Activated CD8-positive, alpha-beta memory T cell treated with anti-CD3 and anti-CD28 coated beads, Interleukin-2, amount 50 U/mL, for 4 hours (primary cell): ENCODE data around the gene CCDC85C.

Experiments
- DNase-seq: peaks from one replicate; pipeline ENCODE4 v3.0.0-alpha.2; 2020

CCDC85C gene

DNA sequence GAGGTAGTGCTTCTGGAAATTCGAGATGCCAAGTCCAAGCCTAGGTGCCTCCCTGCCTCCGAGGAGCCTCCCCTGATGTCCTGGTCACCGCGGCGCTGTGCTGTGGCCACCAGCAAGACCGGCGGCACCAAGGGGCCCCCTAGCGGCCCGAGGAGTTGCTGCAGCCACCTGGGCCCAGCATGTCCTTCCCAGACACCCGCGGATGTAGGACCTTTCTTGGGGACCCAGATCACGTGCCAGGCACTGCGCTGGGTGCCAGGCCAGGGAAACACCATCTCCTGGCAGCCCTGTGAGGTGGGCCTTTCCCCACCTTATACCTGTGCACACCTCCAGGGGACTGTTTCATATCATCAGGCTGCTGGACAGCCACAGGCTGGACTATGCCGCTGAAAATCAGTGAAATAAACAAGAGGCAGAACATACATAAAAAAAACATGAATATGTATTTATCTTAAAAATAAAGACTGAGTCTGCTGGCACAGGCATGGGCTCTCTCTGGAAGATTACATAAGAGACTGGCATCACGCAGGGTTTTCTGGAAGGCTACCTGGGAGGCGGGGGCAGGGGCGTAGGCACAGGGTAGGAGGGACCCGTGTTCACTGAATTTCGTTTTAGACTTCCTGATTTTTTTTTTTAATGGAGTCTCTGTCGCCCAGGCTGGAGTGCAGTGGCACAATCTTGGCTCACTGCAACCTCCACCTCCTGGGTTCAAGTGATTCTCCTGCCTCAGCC lies 25.0 kb upstream of the CCDC85C start:
- peak; percentile 60 for DNase-seq

DNA sequence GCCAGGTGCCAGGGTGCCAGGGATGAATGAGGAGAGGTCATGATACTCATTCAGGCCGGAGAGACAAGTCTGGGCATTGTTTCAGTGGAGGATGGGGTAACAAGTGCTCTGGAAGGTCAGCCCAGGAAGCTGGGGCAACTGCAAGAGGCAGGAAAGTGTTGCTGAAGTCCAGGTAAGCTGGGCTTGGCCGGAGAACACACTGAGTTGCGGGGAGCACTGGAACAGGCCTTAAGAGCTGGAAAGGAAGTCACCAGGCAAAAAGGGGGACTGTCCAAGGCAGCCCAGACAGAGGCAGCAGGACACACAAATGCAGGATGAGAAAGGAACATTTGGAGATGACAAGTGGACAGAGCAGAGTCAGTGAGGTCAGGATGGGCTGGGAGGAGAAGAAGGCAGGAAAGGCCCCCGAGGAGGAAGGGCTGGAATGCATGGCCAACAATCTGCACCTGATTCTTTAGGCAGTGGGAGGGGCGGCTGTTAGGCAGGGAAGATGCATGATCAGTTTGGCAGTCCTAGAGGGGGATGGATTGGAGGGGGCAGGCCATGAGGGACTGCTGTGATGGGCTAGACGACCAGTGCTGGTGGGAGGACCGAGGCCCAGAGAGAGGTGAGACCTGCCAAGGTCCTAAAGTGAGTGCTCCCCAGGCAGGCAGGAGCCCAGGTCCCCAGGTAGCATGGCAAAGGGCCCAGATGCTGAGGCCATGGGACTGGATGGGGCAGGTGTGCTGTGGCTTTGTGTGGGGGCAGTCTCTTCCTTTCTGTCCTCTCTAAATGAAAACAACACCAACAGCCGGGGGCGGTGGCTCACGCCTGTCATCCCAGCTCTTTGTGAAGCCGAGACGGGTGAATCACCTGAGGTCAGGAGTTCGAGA lies 23.7 kb upstream of the CCDC85C start:
- no peak for DNase-seq

DNA sequence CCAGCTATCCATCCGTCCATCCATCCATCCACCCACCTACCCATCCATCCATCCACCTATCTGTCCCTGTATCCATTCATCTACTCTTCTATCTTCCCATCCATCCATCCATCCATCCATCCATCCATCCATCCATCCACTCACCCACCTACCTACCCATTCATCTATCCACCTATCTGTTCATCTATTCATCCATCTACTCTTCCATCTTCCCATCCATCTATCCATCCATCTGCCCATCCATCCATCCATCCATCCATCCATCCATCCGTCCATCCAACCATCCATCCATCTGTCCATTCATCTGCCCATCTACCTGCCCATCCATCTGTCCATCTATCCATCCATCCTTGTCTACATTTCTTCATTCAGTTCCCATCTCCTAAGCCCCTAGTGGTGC lies 23.1 kb upstream of the CCDC85C start:
- DNase-seq = no peak

DNA sequence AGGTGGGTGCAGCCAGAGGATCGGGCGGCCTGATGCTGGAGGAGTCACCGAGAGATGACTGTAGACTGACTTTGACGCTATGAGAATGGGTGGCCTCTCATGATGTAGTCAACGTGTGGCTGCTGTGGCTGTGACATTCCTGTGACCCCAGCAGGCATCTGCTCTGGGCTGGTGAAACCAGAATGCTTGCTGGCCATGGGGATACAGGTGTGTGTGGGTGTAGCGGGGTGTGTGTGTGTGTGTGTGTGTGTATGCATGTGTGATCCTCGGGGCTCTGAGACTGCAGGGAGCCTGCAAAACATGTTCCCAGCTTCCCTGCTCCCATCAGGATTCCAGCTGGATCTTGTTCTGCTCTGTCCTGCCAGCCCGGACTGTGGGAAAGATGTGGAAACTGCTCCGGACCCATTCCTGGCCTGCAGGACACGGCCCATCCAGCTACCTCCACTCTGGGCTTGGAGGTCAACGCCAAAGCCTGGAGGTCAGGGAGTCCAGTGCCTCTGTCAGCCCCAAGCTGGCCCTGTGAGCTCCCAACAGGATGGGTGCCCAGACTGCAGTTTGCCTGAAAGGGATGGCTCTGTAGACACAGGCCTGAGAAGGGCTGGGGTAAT lies 22.1 kb upstream of the CCDC85C start:
- DNase-seq = no peak

DNA sequence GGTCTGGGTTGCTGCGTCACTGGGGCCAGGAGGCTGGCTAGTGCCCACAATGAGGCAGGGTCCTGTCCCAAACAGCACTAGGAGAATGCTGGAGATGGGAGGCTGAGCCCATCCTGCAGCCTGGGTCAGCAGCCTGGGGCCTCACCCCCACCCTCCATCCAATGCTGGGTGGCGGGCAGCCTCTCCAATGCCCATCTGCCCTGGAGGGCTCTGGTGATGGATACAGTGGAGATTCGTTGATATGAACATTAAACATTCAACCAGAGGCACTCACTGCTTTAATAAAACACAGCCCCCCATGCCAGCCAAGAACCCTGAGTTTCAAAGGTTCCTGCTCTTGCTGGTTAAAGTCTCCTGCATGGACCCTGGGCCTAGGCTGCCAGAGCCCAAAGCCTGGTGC lies 21.5 kb upstream of the CCDC85C start:
- no peak for DNase-seq

DNA sequence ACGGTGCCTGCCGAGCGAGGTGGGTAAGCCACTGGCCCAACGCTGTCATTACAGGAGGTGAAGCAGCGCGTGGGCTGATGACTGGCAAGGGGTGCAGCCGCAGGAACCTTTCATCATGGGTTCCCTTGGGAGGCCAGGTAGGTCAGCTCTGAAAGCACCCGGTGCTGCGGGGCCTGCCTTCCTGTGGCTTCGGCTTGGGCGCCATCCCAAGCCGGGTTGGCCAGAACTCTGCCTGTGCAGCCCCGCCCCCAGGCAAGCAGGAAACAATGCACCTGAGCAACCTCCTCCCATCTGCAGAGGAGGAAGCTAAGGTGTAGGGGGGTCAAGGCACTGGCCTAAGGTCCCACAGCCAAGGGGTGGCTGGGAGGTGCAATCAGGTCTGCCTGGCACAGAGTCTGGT lies 21.0 kb upstream of the CCDC85C start:
- DNase-seq = no peak

DNA sequence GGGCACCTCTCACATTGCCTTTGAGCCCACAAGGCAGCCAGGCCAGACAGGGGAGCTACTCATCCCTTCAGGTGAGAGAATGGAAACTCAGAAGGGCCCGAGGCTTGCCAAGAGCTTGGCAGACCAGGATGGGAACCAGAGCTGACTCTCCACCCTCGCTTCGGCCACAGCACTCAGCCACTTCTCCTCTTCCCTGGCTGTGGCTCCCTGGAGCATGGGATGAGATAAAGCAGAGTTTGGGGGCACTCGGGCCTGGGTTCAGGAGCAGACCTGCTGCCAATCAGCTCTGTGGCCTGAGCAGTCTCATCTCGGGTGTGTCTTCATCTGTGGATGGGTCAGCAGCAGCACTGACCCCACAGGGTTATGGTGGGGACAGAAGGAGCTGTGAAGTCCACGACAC lies 20.0 kb upstream of the CCDC85C start:
- no peak for DNase-seq

DNA sequence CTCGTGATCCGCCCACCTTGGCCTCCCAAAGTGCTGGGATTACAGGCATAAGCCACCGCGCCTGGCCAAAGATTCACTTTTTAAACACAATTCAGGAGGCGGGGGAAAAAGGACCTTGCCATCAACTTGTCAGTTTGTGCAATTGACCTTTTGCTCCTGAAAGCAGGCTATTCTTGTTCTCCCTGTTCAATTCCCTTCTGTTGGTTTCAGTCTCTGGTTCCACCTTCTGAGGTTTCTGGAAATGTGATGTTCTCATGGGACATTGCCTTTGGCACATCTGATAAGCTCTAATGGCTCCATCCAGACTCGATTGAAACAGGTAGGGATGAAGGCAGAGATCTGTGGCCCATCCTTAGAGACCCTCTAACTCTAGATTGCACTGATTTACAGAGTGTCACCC lies 17.9 kb upstream of the CCDC85C start:
- no peak for DNase-seq

DNA sequence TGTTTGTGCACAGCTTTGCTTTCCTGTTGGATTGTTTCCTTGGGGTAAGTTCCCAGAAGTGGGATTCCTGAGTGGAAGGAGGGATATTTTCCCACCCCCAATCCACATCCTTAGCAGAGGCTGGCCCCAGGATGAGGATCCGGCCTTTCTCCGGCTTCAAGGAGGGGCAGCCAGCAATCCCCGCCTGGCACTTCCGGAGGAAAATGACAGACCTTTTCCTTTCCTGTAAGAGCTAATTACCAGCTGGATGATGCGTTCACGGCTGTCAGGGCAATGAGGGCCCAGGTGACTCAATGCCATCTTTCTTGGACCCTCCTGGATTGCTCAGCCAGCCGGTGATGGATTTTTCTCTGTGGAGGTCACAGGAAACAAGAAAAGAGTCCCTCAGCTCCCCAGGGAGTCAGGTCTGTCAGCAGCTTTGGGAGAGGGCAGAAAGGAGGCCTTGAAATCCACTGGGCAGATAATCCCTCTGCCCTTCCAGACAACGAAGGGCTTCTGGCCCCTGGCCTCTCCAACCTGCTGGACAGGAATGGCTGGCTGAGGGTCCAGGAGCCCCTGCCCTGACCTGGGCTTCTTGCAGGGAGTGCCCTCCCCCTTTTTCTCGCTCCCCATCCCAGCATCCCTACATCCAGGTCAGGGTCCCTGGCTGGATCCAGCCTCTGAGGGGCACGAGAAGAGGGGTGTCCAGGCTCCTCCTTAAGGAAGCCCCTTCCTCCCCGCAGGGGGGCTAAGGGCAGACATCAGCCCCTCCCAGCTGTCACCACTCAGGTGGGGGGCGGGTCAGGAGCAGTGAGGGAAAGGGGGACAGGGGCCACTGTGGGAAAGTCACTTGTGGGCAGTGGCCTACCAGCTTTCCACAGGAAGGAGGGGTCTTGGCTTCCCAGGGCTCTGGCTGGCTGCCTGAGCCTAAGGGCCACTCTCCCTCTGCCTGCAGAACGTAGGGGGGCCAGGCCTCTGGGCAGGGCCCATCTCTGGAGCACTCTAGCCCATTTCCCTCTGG lies 16.1 kb upstream of the CCDC85C start:
- DNase-seq = no peak

DNA sequence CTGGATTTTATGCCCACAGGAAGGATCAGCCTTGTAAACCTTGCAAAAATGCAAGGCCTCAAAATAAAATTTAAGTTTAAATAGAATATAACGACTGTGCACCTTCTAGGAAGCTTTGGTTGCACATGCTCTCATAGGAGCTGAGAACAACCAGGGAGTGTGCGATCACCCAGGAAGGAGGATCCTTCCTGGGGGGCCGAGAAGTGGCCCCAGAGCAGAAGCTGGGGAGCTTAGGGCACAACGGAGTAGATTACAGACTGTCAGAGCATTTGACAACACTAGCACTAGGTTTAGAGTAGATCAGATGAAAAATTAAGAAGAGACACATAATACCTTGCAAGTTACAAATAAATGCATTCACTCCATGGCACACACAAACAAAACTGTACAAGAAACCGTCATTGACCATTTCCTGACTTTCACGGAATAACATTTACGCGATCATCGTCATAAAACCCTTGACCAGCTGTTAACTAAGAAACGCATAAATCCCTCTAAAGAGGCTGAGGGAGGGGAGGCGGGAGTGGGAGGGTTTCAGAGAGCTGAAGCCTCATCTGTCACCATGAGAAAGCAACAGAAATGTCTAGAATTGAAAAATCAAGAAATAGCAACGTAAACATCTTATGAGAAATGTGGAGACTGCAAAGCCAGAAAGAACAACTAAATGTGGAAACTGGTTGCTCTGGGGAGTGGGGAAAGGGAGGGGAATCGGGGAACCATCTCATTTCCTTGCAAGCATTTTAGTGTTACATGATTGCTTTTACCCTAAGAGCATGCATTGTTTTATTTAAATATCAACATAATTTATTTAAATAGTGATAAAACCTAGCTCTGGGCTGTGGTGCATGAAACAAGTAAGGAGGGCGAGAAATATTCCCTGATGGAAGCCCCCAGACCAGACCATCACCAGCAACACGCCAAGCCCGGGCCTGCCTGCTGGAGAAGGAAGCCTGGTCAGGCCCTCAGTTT lies 13.1 kb upstream of the CCDC85C start:
- no peak for DNase-seq

DNA sequence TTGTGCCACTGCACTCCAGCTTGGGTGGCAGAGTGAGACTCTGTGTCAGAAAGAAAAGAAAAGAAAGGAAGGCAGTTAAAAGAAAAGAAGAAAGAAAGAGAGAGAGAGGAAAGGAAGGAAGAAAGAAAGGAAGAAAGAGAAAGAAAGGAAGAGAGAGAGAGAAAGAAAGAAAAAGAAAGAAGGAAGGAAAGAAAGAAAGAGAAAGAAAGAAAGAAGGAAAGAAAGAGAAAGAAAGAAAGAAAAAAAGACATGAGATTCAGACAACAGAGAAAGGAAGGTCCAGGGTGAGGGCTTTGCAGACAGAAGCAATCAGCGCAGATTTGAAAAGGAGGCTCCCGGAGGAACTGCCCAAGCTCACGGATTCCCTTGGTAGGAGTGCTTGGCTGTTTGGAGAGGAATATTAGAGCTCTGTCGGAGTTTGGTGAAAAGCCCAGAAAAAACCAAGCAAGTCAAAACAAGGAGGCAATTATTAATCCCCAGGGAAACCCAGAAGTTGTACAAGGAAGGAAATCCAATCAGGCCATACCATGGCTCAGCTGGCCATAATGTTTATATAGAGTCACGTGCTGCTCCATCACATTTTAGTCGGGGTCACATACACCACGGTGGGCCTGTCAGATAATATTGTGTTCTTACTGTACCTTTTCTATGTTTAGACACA lies 11.6 kb upstream of the CCDC85C start:
- DNase-seq = no peak

DNA sequence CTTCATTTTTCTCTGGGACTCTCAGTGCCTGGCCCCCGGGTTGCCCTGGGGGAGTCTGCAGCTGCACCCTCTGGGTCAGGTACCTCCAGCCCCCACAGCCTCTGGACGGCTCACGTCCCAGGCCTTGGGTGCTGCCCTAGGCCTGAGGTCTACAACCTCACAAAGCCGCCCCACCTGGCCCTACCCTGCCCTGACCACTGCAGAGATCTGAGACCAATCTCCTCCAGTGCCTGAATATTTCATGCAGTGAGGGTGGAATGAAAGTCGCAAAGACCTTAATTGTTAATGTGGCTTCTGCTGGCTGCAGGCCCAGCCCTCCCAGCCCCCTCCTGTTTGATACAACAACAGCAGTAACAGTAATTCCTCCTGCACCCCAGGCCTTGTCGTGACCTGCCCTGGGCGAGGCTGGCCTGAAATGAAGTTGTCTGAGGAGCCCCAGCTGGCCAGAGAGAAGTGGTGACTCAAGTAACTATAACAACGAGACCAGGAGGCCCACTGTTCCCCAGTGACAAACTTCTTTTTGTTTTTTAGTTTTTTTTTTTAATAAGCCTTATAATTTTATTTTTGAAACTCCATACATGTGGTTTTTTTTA lies 8.8 kb upstream of the CCDC85C start:
- DNase-seq = no peak

DNA sequence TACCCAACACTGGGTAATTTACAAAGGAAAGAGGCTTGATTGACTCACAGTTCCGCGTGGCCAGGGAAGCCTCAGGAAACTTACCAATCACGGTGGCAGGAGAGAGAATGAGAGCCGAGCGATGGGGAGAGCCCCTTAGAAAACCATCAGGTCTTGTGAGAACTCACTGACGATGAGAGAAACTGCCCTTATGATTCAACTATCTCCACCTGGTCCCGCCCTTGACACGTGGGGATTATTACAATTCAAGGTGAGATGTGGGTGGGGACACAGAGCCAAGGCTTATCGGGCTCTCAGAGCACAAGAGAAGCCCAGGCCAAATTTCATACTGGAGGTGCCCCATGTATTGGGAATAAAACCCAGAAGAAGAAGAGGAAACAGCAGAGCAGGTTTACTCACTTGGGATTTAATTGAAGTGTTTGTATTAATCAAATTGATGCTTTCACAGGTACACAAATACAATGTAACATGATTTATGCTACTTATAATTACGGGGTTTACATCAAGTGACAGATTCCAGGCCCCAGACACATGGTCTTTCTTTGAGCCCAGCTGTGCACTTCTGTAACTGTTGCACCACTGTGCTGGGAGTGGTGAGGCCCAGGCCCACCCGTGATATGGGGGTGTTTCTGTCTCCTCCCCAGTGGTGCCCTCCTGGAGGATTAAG lies 8.2 kb upstream of the CCDC85C start:
- no peak for DNase-seq

DNA sequence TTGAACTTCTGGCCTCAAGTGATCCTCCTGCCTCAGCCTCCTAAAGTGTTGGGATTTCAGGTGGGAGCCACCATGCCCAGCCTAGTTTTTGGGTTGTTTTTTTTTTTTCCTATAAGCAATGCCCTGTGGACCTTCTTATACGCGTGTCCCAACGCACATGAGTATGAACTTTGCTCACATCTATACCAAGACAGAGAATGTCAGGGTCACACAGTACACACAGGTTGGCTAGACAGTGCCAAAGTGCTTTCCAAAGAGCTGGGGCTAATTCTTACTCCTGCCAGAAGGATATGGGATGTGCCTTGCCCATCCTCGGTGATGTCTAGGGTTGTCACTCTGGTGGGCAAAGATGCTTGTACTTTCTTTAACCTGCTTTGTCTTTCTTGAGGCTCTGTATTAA lies 7.6 kb upstream of the CCDC85C start:
- DNase-seq = no peak

DNA sequence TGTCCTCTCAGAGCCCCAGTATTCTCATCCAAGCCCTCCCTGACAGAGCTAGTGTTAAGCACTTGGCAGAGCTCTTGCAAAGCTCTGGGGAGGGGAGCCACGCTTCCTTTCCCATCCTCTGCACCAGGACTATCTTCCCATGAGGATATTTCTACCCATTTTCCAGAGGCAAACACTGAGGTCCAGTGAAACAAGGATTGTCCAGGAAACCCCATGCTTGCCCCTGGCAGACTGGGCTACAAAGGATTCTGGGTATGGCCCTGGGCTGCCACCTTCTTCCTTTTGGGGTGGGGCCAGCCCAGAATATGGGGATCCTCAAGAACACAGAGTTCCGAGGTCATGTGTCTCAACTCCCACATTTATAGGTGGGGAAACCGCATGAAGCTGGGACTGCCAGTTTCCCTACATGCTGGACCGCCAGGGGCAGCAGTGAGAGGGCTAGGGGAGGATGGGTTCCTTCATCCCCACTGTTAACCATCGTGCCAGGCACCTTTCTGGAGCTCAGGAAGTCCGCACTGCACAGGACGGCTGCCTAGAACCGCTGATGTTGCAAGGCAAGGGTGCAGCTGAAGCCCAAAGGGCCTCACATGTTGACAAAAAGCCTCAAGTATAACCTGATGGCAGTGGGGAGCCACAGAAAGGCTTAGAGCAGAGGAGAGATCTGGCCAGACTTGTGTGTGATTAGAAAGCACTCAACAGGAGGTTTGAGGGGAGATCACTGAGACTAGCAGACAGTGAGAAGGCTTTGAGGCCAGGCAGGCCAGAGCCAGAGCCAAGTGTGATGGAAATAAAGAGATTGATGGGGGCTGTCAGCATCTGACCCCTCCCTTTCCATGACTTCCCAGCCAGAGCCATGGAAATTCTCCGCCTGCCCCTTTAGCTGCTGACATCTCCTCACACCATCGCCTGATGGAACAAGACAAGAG lies 5.5 kb upstream of the CCDC85C start:
- peak; percentile 30 for DNase-seq

DNA sequence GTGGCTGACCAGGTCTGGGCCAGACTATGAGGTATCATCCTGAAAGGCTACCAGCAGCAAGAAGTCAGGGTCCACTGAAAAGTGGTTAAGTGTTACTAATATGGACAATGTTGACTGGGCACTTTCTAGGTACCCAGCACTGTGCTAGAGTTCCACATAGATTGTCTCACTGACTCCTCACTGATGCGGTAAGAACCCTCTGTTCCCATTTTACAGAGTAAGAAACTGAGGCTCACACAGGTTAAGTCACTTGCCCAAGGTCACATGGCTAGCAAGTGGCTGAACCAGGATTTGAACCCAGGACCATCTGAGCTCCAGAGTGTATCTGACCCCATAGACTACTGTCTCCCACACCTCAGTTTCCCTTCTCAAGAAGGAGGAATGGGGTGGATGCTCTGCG lies 4.6 kb upstream of the CCDC85C start:
- DNase-seq = no peak

DNA sequence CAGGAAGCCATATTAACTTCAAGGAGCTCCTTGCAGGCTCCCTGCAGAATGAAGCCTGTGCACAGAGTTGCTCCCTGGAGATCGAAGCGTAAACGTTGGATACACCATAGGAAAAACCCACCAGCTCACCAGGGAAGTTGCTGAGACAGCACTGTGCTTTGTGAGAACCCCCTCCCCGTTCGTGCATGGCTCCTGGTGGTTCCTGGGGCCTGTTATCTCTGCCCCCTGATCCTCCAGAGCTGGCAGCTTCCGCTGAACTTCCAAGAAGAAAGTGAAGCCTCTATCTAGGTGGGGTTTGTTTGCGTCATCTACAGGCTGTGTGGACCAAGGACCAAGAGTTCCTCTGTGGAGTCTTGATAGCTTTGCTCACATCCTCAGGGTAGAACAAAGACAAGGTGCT lies 2.4 kb upstream of the CCDC85C start:
- no peak for DNase-seq

DNA sequence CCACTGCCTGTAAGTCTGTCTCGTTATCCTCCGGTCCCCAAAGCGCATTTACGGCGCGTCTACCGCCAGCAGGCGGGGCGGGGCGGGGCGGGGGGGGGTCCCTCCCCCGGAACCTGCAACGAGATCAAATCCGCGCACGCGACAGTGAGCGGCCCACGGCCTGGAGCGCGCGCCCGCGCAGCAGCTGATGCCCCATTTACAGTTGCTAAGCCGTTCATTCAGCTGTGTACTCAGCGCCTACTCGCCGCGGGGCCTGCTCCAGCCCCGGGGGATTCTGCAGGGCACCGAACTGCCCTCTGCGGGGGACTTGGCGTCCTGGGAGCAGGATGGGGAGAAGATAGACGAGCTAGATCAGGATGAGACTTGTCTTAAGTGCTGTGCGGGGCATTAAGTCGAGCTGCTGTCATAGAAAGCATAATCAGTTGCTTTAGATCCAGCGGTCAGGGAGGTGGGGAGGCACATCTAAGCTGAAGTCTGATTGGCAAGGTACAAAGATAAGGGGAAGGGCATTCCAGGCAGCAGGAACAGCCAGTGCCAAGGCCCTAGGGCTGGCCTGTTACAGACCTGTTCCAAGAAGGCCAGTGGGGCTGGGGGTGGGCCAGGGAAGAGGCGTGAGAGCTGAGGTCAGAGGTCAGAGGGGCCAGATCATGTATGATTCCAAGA lies 1.4 kb upstream of the CCDC85C start:
- peak; percentile 83 for DNase-seq
